Esophagus muscularis mucosa (tissue), 4 donors: Measurements from ENCODE around the gene RAB3D. TPM values are rescaled to one million over a fixed set of nuclear protein-coding genes. Genes with fewer than 3 reads are reported as not detected.
A peak's percentile ranks its signal among the peaks of the same experiment; 100 is the strongest.
"Not testable (repeated sequence)": the region's sequence is repeated elsewhere in the genome, so short reads cannot be mapped to it uniquely, and the experiment has no call there.

Source experiments
- DNase-seq: peaks from one replicate; pipeline ENCODE4 v3.0.0-alpha.2; 2017; ENCODE audit errors: extremely low spot score
- H3K27ac ChIP-seq, 4 donors: fragments of 200-600 bp; sonication (generic); replicated peaks in 1 of 4; 1 replicate in 3 of 4; 2 replicates in 1 of 4; pipeline ENCODE4 v1.5.1; 2016 to 2019; ENCODE audit warnings: mild to moderate bottlenecking in 1 of 4
- H3K27me3 ChIP-seq, 4 donors: fragments of 200-600 bp; sonication (generic); one replicate each; pipeline versions ENCODE4 v1.5.1 to v1.6.0; 2016 to 2019
- H3K36me3 ChIP-seq, 4 donors: fragments of 200-600 bp; sonication (generic); one replicate each; pipeline ENCODE4 v1.5.1; 2016 to 2019
- H3K4me1 ChIP-seq, 4 donors: fragments of 200-600 bp; sonication (generic); one replicate each; pipeline ENCODE4 v1.5.1; 2016 to 2019
- H3K4me3 ChIP-seq, 4 donors: fragments of 200-600 bp; sonication (generic); 1 replicate in 2 of 4; 2 replicates in 2 of 4; pipeline ENCODE4 v1.5.1; 2016 to 2019; ENCODE audit warnings: mild to moderate bottlenecking in 4 of 4, moderate library complexity in 1 of 4
- H3K9me3 ChIP-seq, 4 donors: fragments of 200-600 bp; sonication (generic); 1 replicate in 3 of 4; 2 replicates in 1 of 4; pipeline ENCODE4 v1.5.1; 2016 to 2019
- CTCF ChIP-seq, 3 experiments: fragments of 200-600 bp in 2 of 3; fragments of 450-650 bp in 1 of 3; sonication (generic) in 2 of 3; IDR thresholded peaks; one replicate each; pipeline ENCODE4 v1.5.1; 2017 to 2019; ENCODE audit warnings: antibody characterized with exemption in 3 of 3, mild to moderate bottlenecking in 2 of 3, moderate library complexity in 1 of 3
- EP300 ChIP-seq: sonication (generic); formaldehyde crosslinking; IDR thresholded peaks from one replicate; pipeline ENCODE4 v1.6.1; 2017; ENCODE audit warnings: antibody characterized with exemption
- POLR2A ChIP-seq: fragments of 450-650 bp; IDR thresholded peaks from one replicate; pipeline ENCODE4 v1.6.1; 2017; ENCODE audit warnings: antibody characterized with exemption, moderate library complexity, mild to moderate bottlenecking, low read depth
- POLR2AphosphoS5 ChIP-seq, 2 donors: sonication (generic); formaldehyde crosslinking; IDR thresholded peaks; one replicate each; pipeline ENCODE4 v1.6.1; 2017; ENCODE audit warnings: antibody characterized with exemption in 2 of 2
- WGBS: methylation state at CpG from one replicate; pipeline ENCODE4 v1.1.5; 2018; 5-methylcytosine and 5-hydroxymethylcytosine counted together
- intact Hi-C: fragments of 100-400 bp; cut with DNase I; formaldehyde crosslinking; loops from one replicate; pipeline ENCODE4 v1.15.1; 2023
- total RNA-seq, 4 donors: library from RNA; depleted of rRNA; stranded (reverse); fragments of >200 nt; gene quantifications; one replicate each; pipeline versions ENCODE4 v1.1.0 to v1.2.1, GENCODE V29; 2016

Gene RAB3D
- total RNA-seq, 4 donors from 2014 or later = 15.1 to 40.3 (median 27.9) TPM

- no peak overlapping the region for H3K27ac ChIP-seq
- no peak for TF ChIP-seq EP300
- no peak for TF ChIP-seq POLR2A
- TF ChIP-seq POLR2AphosphoS5 (IDR thresholded peaks at IDR 0.05) = no peak
- TF ChIP-seq CTCF (IDR thresholded peaks at IDR 0.05) = peak; percentile 43 to 66 (median 54)
Measured at GRCh38 chr19:11382898-11383705, 43.6 kb upstream of the RAB3D start.

GRCh38 chr19:11380653-11381537, 41.4 kb upstream of the RAB3D start:
- Histone ChIP-seq H3K27me3 (peaks cover 0 to 30% (median 23%) of the 10 kb centered on the region in 4 donors), H3K27ac (peak overlapping the region; percentile 79 to 86 (median 82)), H3K4me3 (peak overlapping the region; percentile 60 to 78 (median 64)), H3K9me3 (no peaks in the 10 kb centered on the region), H3K36me3 (peaks cover 0 to 12% (median 4%) of the 10 kb centered on the region in 4 donors), H3K4me1 (peaks cover 46 to 71% (median 68%) of the 10 kb centered on the region in 4 donors)
- peak; percentile 99 for DNase-seq
- intact Hi-C loops = loop anchor here (5.0 kb wide), 2 partner anchors 56 to 84 kb away; partner anchors contain the start of genes ODAD3, PRKCSH and TSPAN16
- TF ChIP-seq EP300 (no peak), POLR2A (peak; percentile 39), POLR2AphosphoS5 (IDR thresholded peaks at IDR 0.05) (peak; percentile 90 to 96), CTCF (IDR thresholded peaks at IDR 0.05) (peak; percentile 60 to 79 (median 78))
- 1% methylated on average over 48 of the region's 54 CpGs for WGBS

More at GRCh38 chr19:11382898-11383705, 43.6 kb upstream of the RAB3D start:
- Histone ChIP-seq H3K4me1 (peaks cover 31 to 49% (median 46%) of the 10 kb centered on the region in 4 donors), H3K4me3 (peak overlapping the region; percentile 33 to 51 (median 36)), H3K36me3 (peaks cover 0 to 7% (median 2%) of the 10 kb centered on the region in 4 donors), H3K9me3 (no peaks in the 10 kb centered on the region), H3K27me3 (peaks cover 0 to 30% (median 23%) of the 10 kb centered on the region in 4 donors)
- no peak for DNase-seq
- intact Hi-C loops = loop anchor here (5.0 kb wide), 2 partner anchors 54 to 86 kb away; partner anchors contain the start of genes ODAD3, PRKCSH and TSPAN16
- 0% methylated on average over 2 of the region's 65 CpGs for WGBS

- Histone ChIP-seq H3K4me3 (peak overlapping the region in 1 of 4 donors; percentile 67), H3K4me1 (peaks cover 54 to 78% (median 76%) of the 10 kb centered on the region in 4 donors), H3K27ac (peak overlapping the region in 1 of 4 donors; percentile 82), H3K36me3 (peaks cover 0 to 12% (median 4%) of the 10 kb centered on the region in 4 donors), H3K9me3 (no peaks in the 10 kb centered on the region), H3K27me3 (peaks cover 0 to 30% (median 23%) of the 10 kb centered on the region in 4 donors)
- no peak for TF ChIP-seq CTCF (IDR thresholded peaks at IDR 0.05)
- no peak for TF ChIP-seq POLR2A
- TF ChIP-seq POLR2AphosphoS5 (IDR thresholded peaks at IDR 0.05) = no peak
- TF ChIP-seq EP300 = no peak
- DNase-seq = no peak
- intact Hi-C loops = loop anchor here (5.0 kb wide), 2 partner anchors 57 to 83 kb away; partner anchors contain the start of genes ODAD3, PRKCSH and TSPAN16
- 89% methylated on average over 7 of the region's 7 CpGs for WGBS
Measured at GRCh38 chr19:11379857-11380350, 40.4 kb upstream of the RAB3D start.

- peaks cover 0 to 12% (median 4%) of the 10 kb centered on the region in 4 donors for H3K36me3 ChIP-seq
- H3K9me3 ChIP-seq, H3K27ac ChIP-seq, H3K4me3 ChIP-seq, DNase-seq, intact Hi-C loops: not testable (repeated sequence)
- H3K4me1 ChIP-seq = peaks cover 54 to 78% (median 76%) of the 10 kb centered on the region in 4 donors
- WGBS = 92% methylated on average over 14 of the region's 14 CpGs
- peaks cover 0 to 30% (median 23%) of the 10 kb centered on the region in 4 donors for H3K27me3 ChIP-seq
Measured at GRCh38 chr19:11379269-11379845, 39.9 kb upstream of the RAB3D start.
